Suprapubic skin (tissue), 4 donors: Measurements from ENCODE around the gene C1QTNF6. TPM values are rescaled to one million over a fixed set of nuclear protein-coding genes. Genes with fewer than 3 reads are reported as not detected.

Experiments used
- DNase-seq, 2 donors: peaks; one replicate each; pipeline ENCODE4 v3.0.0-alpha.2; 2019; ENCODE audit warnings: low spot score in 2 of 2
- H3K27ac ChIP-seq: fragments of 200-600 bp; sonication (generic); one replicate; pipeline ENCODE4 v1.5.1; 2019
- H3K27me3 ChIP-seq: fragments of 200-600 bp; sonication (generic); one replicate; pipeline ENCODE4 v1.5.1; 2019
- H3K36me3 ChIP-seq: fragments of 200-600 bp; sonication (generic); one replicate; pipeline ENCODE4 v1.5.1; 2019
- H3K4me1 ChIP-seq: fragments of 200-600 bp; sonication (generic); one replicate; pipeline ENCODE4 v1.5.1; 2019
- H3K4me3 ChIP-seq: fragments of 200-600 bp; sonication (generic); one replicate; pipeline ENCODE4 v1.5.1; 2019; ENCODE audit warnings: mild to moderate bottlenecking
- H3K9me3 ChIP-seq: fragments of 200-600 bp; sonication (generic); one replicate; pipeline ENCODE4 v1.5.1; 2019
- CTCF ChIP-seq, 2 donors: fragments of 200-600 bp in 1 of 2; fragments of 450-650 bp in 1 of 2; sonication (generic) in 1 of 2; IDR thresholded peaks; one replicate each; pipeline ENCODE4 v1.5.1; 2016 to 2019; ENCODE audit warnings: antibody characterized with exemption in 2 of 2, mild to moderate bottlenecking in 1 of 2, moderate library complexity in 1 of 2
- EP300 ChIP-seq: sonication (generic); formaldehyde crosslinking; IDR thresholded peaks from one replicate; pipeline ENCODE4 v1.6.1; 2017; ENCODE audit warnings: antibody characterized with exemption
- POLR2A ChIP-seq, 2 donors: fragments of 450-650 bp; IDR thresholded peaks; one replicate each; pipeline ENCODE4 v1.6.1; 2017; ENCODE audit warnings: antibody characterized with exemption in 2 of 2, mild to moderate bottlenecking in 2 of 2, moderate library complexity in 2 of 2
- POLR2AphosphoS5 ChIP-seq, 3 donors: sonication (generic); formaldehyde crosslinking; IDR thresholded peaks; one replicate each; pipeline ENCODE4 v1.6.1; 2017; ENCODE audit warnings: antibody characterized with exemption in 3 of 3
- whole genome bisulfite sequencing: methylation state at CpG from one replicate; pipeline ENCODE4 v1.1.5; 2018; 5-methylcytosine and 5-hydroxymethylcytosine counted together
- total RNA-seq, 4 donors: library from RNA; depleted of rRNA; stranded (reverse); fragments of >200 nt; gene quantifications; one replicate each; pipeline ENCODE4 v1.1.0, GENCODE V29; 2016

The C1QTNF6 gene
- total RNA-seq, 4 donors from 2014 or later: 1.2 to 8.4 (median 2.7) TPM

- Histone ChIP-seq H3K4me3 (no peak overlapping the region), H3K27ac (no peak overlapping the region), H3K9me3 (no peaks in the 10 kb centered on the region), H3K27me3 (peaks cover 17% of the 10 kb centered on the region), H3K4me1 (no peaks in the 10 kb centered on the region), H3K36me3 (no peaks in the 10 kb centered on the region)
- 88% methylated on average over 45 of the region's 71 CpGs for WGBS
- DNase-seq: peak; percentile 55 to 72
- no peak for TF ChIP-seq POLR2AphosphoS5 (IDR thresholded peaks at IDR 0.05)
- no peak for TF ChIP-seq EP300
- TF ChIP-seq CTCF (IDR thresholded peaks at IDR 0.05): no peak
- TF ChIP-seq POLR2A (IDR thresholded peaks at IDR 0.05): no peak
These were observed 19.1 kb upstream of the C1QTNF6 start for GRCh38 chr22:37206841-37207821.

GRCh38 chr22:37206118-37206840 lies 18.2 kb upstream of the C1QTNF6 start:
- H3K27me3 ChIP-seq: peaks cover 9% of the 10 kb centered on the region
- H3K4me3 ChIP-seq: no peak overlapping the region
- no peaks in the 10 kb centered on the region for H3K4me1 ChIP-seq
- H3K9me3 ChIP-seq: no peaks in the 10 kb centered on the region
- TF ChIP-seq CTCF (IDR thresholded peaks at IDR 0.05) (no peak), EP300 (no peak), POLR2A (IDR thresholded peaks at IDR 0.05) (no peak), POLR2AphosphoS5 (IDR thresholded peaks at IDR 0.05) (no peak)
- H3K36me3 ChIP-seq: no peaks in the 10 kb centered on the region
- 87% methylated on average over 16 of the region's 16 CpGs for WGBS
- H3K27ac ChIP-seq: no peak overlapping the region
- DNase-seq: peak; percentile 31 to 74

- H3K9me3 ChIP-seq: no peaks in the 10 kb centered on the region
- WGBS: 77% methylated on average over 4 of the region's 5 CpGs
- H3K4me1 ChIP-seq: no peaks in the 10 kb centered on the region
- H3K4me3 ChIP-seq: no peak overlapping the region
- peaks cover 1% of the 10 kb centered on the region for H3K27me3 ChIP-seq
- DNase-seq: peak; percentile 32 to 42
- TF ChIP-seq CTCF (IDR thresholded peaks at IDR 0.05): no peak
- no peak for TF ChIP-seq POLR2A (IDR thresholded peaks at IDR 0.05)
- TF ChIP-seq POLR2AphosphoS5 (IDR thresholded peaks at IDR 0.05): no peak
- no peak for TF ChIP-seq EP300
- H3K36me3 ChIP-seq: no peaks in the 10 kb centered on the region
- H3K27ac ChIP-seq: no peak overlapping the region
These were observed 17.0 kb upstream of the C1QTNF6 start for GRCh38 chr22:37205046-37205445.

- Histone ChIP-seq H3K4me3 (no peak overlapping the region), H3K36me3 (no peaks in the 10 kb centered on the region), H3K27ac (no peak overlapping the region), H3K9me3 (no peaks in the 10 kb centered on the region), H3K27me3 (no peaks in the 10 kb centered on the region), H3K4me1 (peaks cover 6% of the 10 kb centered on the region)
- TF ChIP-seq POLR2A (IDR thresholded peaks at IDR 0.05) (no peak), EP300 (no peak), POLR2AphosphoS5 (IDR thresholded peaks at IDR 0.05) (no peak), CTCF (IDR thresholded peaks at IDR 0.05) (no peak)
- WGBS: 89% methylated on average over 2 of the region's 5 CpGs
- DNase-seq: peak; percentile 41 to 77
These were observed 16.1 kb upstream of the C1QTNF6 start for GRCh38 chr22:37204045-37204655.
